H1 (cell line): ENCODE data around the gene DIP2C. TPM values are rescaled to one million over a fixed set of nuclear protein-coding genes. Genes with fewer than 3 reads are reported as not detected.

Experiments used
- CTCF ChIA-PET: fragments of 300-600 bp; sonication (Branson Sonifier 250); formaldehyde crosslinking; loops from one replicate; lab custom pipeline; 2021; ENCODE audit not compliant: partially characterized antibody; lab: Charles Lee
- POLR2A ChIA-PET: fragments of 300-600 bp; sonication (Branson Sonifier 250); formaldehyde crosslinking; loops from one replicate; lab custom pipeline; 2021; ENCODE audit warnings: inconsistent platforms; ENCODE audit not compliant: partially characterized antibody; lab: Charles Lee
- DNase-seq, 2 experiments: peaks; one replicate each; pipeline versions ENCODE4 v3.0.0 to v3.0.0-alpha.2; 2010 to 2022; ENCODE audit warnings: low spot score in 2 of 2, low read depth in 1 of 2, mixed read lengths in 1 of 2
- FAIRE-seq: peaks from 2 replicates; lab custom pipeline; 2011; peaks lifted over from hg19 to GRCh38; lab: Jason Lieb, UNC
- H2AFZ ChIP-seq: 2 replicates; pipeline ENCODE4 v1.8.1; 2012; ENCODE audit warnings: low read length, inconsistent platforms
- H2AK5ac ChIP-seq: 2 replicates; pipeline ENCODE4 v1.6.1; 2013; ENCODE audit warnings: low read depth, low read length
- H2BK120ac ChIP-seq: replicated peaks from 2 replicates; pipeline ENCODE3; 2013; ENCODE audit warnings: low read depth, low read length, inconsistent platforms
- H2BK12ac ChIP-seq: 2 replicates; pipeline ENCODE4 v1.6.1; 2013; ENCODE audit warnings: low read depth, low read length
- H2BK15ac ChIP-seq: 2 replicates; pipeline ENCODE4 v1.6.1; 2013; ENCODE audit warnings: low read length
- H2BK20ac ChIP-seq: 2 replicates; pipeline ENCODE4 v1.6.1; 2013; ENCODE audit warnings: low read length
- H2BK5ac ChIP-seq: 2 replicates; pipeline ENCODE4 v1.6.1; 2013; ENCODE audit warnings: low read depth, low read length
- H3K14ac ChIP-seq: 2 replicates; pipeline ENCODE4 v1.6.1; 2013; ENCODE audit warnings: inconsistent platforms; ENCODE audit not compliant: insufficient read length
- H3K18ac ChIP-seq: 2 replicates; pipeline ENCODE4 v1.6.1; 2013; ENCODE audit warnings: low read length; ENCODE audit errors: extremely low read depth
- H3K23ac ChIP-seq: 2 replicates; pipeline ENCODE4 v1.6.1; 2013; ENCODE audit warnings: inconsistent platforms; ENCODE audit not compliant: insufficient read length
- H3K23me2 ChIP-seq: 2 replicates; pipeline ENCODE4 v1.6.1; 2013; ENCODE audit warnings: low read depth, low read length
- H3K27ac ChIP-seq: 2 replicates; pipeline ENCODE4 v1.6.1; 2011; ENCODE audit warnings: low read depth, low read length, inconsistent platforms
- H3K27me3 ChIP-seq, 4 experiments: replicated peaks in 1 of 4; 1 replicate in 1 of 4; 2 replicates in 3 of 4; pipeline versions ENCODE4 v1.6.1 to v1.8.1; 2011 to 2013; ENCODE audit warnings: low read length in 3 of 4, mild to moderate bottlenecking in 3 of 4, inconsistent platforms in 2 of 4, mixed read lengths in 2 of 4, moderate library complexity in 1 of 4; ENCODE audit not compliant: control insufficient read depth in 3 of 4, insufficient read depth in 3 of 4; ENCODE audit errors: extremely low read depth in 1 of 4
- H3K36me3 ChIP-seq, 4 experiments: 2 replicates each; pipeline versions ENCODE4 v1.6.1 to v1.8.1; 2011 to 2013; ENCODE audit warnings: mild to moderate bottlenecking in 4 of 4, low read length in 3 of 4, moderate library complexity in 2 of 4, control low read depth in 1 of 4, inconsistent platforms in 1 of 4; ENCODE audit not compliant: insufficient read depth in 4 of 4, control insufficient read depth in 2 of 4
- H3K4ac ChIP-seq: replicated peaks from 2 replicates; pipeline ENCODE3; 2013; ENCODE audit warnings: low read length, low read depth, mixed read lengths, inconsistent platforms; ENCODE audit not compliant: insufficient read length
- H3K4me1 ChIP-seq, 4 experiments: replicated peaks in 1 of 4; 1 replicate in 1 of 4; 2 replicates in 3 of 4; pipeline versions ENCODE4 v1.6.1 to v1.8.1; 2011 to 2013; ENCODE audit warnings: low read length in 3 of 4, inconsistent platforms in 2 of 4, mixed read lengths in 1 of 4; ENCODE audit not compliant: insufficient read depth in 4 of 4, control insufficient read depth in 3 of 4
- H3K4me2 ChIP-seq, 2 experiments: 2 replicates each; pipeline versions ENCODE4 v1.6.1 to v1.8.1; 2011 to 2013; ENCODE audit warnings: low read depth in 2 of 2, low read length in 2 of 2, control low read depth in 1 of 2, inconsistent platforms in 1 of 2, mild to moderate bottlenecking in 1 of 2; ENCODE audit not compliant: insufficient read depth in 1 of 2
- H3K4me3 ChIP-seq, 4 experiments: fragments of 200-600, 300-600 bp in 1 of 4; sonication (generic), shearing (Covaris generic), sonication (Bioruptor Twin) in 1 of 4; 2 replicates each; pipeline versions ENCODE4 v1.5.1 to v1.8.1; 2011 to 2016; ENCODE audit warnings: low read length in 4 of 4, low read depth in 3 of 4, control low read depth in 2 of 4, inconsistent platforms in 2 of 4, mild to moderate bottlenecking in 2 of 4, mixed read lengths in 1 of 4, moderate library complexity in 1 of 4; ENCODE audit not compliant: insufficient read depth in 2 of 4; ENCODE audit errors: extremely low read depth in 1 of 4
- H3K56ac ChIP-seq: replicated peaks from 2 replicates; pipeline ENCODE3; 2013; ENCODE audit warnings: low read depth, mild to moderate bottlenecking, mixed read lengths, low read length, inconsistent platforms; ENCODE audit not compliant: insufficient read length
- H3K79me1 ChIP-seq: 2 replicates; pipeline ENCODE4 v1.6.1; 2013; ENCODE audit warnings: low read depth, low read length, control low read depth
- H3K79me2 ChIP-seq, 2 experiments: 2 replicates each; pipeline versions ENCODE4 v1.6.1 to v1.8.1; 2012 to 2013; ENCODE audit warnings: low read length in 2 of 2, mild to moderate bottlenecking in 2 of 2, inconsistent platforms in 1 of 2; ENCODE audit not compliant: insufficient read depth in 2 of 2, control insufficient read depth in 1 of 2
- H3K9ac ChIP-seq, 4 experiments: replicated peaks in 1 of 4; 1 replicate in 1 of 4; 2 replicates in 3 of 4; pipeline versions ENCODE4 v1.6.1 to v1.8.1; 2011 to 2013; ENCODE audit warnings: low read depth in 3 of 4, low read length in 3 of 4, control low read depth in 2 of 4, mild to moderate bottlenecking in 2 of 4, moderate library complexity in 2 of 4, inconsistent platforms in 1 of 4; ENCODE audit errors: extremely low read depth in 1 of 4
- H3K9me3 ChIP-seq, 2 experiments: 2 replicates each; pipeline versions ENCODE4 v1.6.1 to v1.8.1; 2012 to 2013; ENCODE audit warnings: mild to moderate bottlenecking in 2 of 2, moderate library complexity in 2 of 2, control low read depth in 1 of 2, inconsistent platforms in 1 of 2, low read depth in 1 of 2, low read length in 1 of 2, mixed read lengths in 1 of 2; ENCODE audit not compliant: insufficient read depth in 2 of 2
- H4K20me1 ChIP-seq, 2 experiments: replicated peaks in 1 of 2; 2 replicates each; pipeline versions ENCODE3 to v1.8.1; 2011 to 2013; ENCODE audit warnings: inconsistent platforms in 2 of 2, low read length in 2 of 2, mild to moderate bottlenecking in 1 of 2; ENCODE audit not compliant: insufficient read depth in 2 of 2, control insufficient read depth in 1 of 2
- H4K5ac ChIP-seq: 2 replicates; pipeline ENCODE4 v1.6.1; 2013; ENCODE audit warnings: low read length, low read depth, mixed read lengths, inconsistent platforms; ENCODE audit not compliant: insufficient read length
- H4K8ac ChIP-seq: 2 replicates; pipeline ENCODE4 v1.8.0; 2013; ENCODE audit warnings: mild to moderate bottlenecking, moderate library complexity, low read length, inconsistent platforms; ENCODE audit not compliant: insufficient read depth; ENCODE audit errors: extremely low read depth
- H4K91ac ChIP-seq: replicated peaks from 2 replicates; pipeline ENCODE3; 2013; ENCODE audit warnings: low read length, mixed read lengths, inconsistent platforms; ENCODE audit not compliant: insufficient read length
- CBX5 ChIP-seq: fragments of 300-800, 300-1000 bp; sonication (generic); IDR thresholded peaks from 2 replicates; pipeline ENCODE4 v1.7.1; 2016; ENCODE audit warnings: antibody characterized with exemption, low read length, low read depth
- CTBP2 ChIP-seq: IDR thresholded peaks from 2 replicates; pipeline ENCODE4 v1.7.0; 2011; ENCODE audit warnings: borderline replicate concordance, mild to moderate bottlenecking, moderate library complexity, mixed read lengths, low read length; ENCODE audit not compliant: insufficient read depth, insufficient read length
- CTCF ChIP-seq, 3 experiments: IDR thresholded peaks; 1 replicate in 2 of 3; 2 replicates in 1 of 3; pipeline versions ENCODE4 v1.5.1 to v1.6.1; 2011; ENCODE audit warnings: low read length in 3 of 3, mild to moderate bottlenecking in 3 of 3, inconsistent platforms in 2 of 3, low read depth in 1 of 3, moderate library complexity in 1 of 3; ENCODE audit not compliant: insufficient read depth in 1 of 3; ENCODE audit errors: control extremely low read depth in 1 of 3
- KDM5A ChIP-seq: fragments of 200-600 bp; IDR thresholded peaks from 2 replicates; pipeline ENCODE4 v1.7.1; 2012; ENCODE audit warnings: mild to moderate bottlenecking, low read length, inconsistent platforms, mixed read lengths
- NANOG ChIP-seq: IDR thresholded peaks from 2 replicates; pipeline ENCODE4 v1.6.1; 2011; ENCODE audit warnings: low read length, low read depth, mild to moderate bottlenecking, inconsistent platforms; ENCODE audit not compliant: insufficient read depth, poor library complexity, severe bottlenecking
- POU5F1 ChIP-seq: IDR thresholded peaks from 2 replicates; pipeline ENCODE4 v1.6.1; 2011; ENCODE audit warnings: low read depth, mild to moderate bottlenecking, low read length, moderate library complexity
- RBBP5 ChIP-seq: IDR thresholded peaks from 2 replicates; pipeline ENCODE4 v1.7.1; 2012; ENCODE audit warnings: low read depth, mild to moderate bottlenecking, inconsistent platforms, low read length, moderate library complexity, borderline replicate concordance
- SIRT6 ChIP-seq: IDR thresholded peaks from one replicate; pipeline ENCODE4 v1.7.1; 2012; ENCODE audit warnings: low read length, inconsistent platforms
- TCF12 ChIP-seq: IDR thresholded peaks from 2 replicates; pipeline ENCODE4 v1.6.1; 2011; ENCODE audit warnings: low read depth, mild to moderate bottlenecking, low read length
- WGBS, 2 experiments: shearing (Covaris generic) in 1 of 2; methylation state at CpG; one replicate each; pipeline versions ENCODE4 v1.1.6 to v1.1.7; 2013 to 2015; ENCODE audit warnings: low lambda C conversion rate in 2 of 2, mixed read lengths in 2 of 2, inconsistent platforms in 1 of 2, low coverage in 1 of 2, missing lambda C conversion rate in 1 of 2; ENCODE audit not compliant: insufficient replicate concordance in 2 of 2, insufficient coverage in 1 of 2, insufficient read length in 1 of 2; ENCODE audit errors: extremely low coverage in 1 of 2, missing lambda C conversion rate in 1 of 2; 5-methylcytosine and 5-hydroxymethylcytosine counted together
- polyA plus RNA-seq, 7 experiments: library from polyadenylated mRNA; depleted of rRNA in 3 of 7; stranded (reverse) in 5 of 7; unstranded in 2 of 7; fragments of >200 nt in 5 of 7; fragments of 200-250 nt in 2 of 7; gene quantifications; 1 replicate in 5 of 7; 2 replicates in 1 of 7; 4 replicates in 1 of 7; pipeline versions ENCODE4 v1.2.1 to v1.2.3, GENCODE V29; 2011 to 2013; ENCODE audit warnings: missing spikeins in 2 of 7, mixed read lengths in 2 of 7
- total RNA-seq: library from RNA; stranded (reverse); fragmentation: NEBNext Ultra II Directional; extraction: Animal tissue kit (Norgen Biotek cat#: 25700); gene quantifications from 2 replicates; pipeline ENCODE4 v1.2.1, GENCODE V29; 2021

DIP2C gene
- total and polyA plus RNA-seq, 2 of the 8 experiments (the other 6 are each of a cell fraction or from before 2014, with no cell fraction given), result 3.8 to 9.3 TPM

GRCh38 chr10:311901-312665 lies 377.4 kb downstream of the DIP2C start:
- WGBS, 2 experiments, result 91% methylated on average over 14 of the region's 14 CpGs; no CpG with 5 or more reads in 1 of the 2 experiments
- no peak for TF ChIP-seq CTCF (IDR thresholded peaks at IDR 0.05; ENCODE audit: control extremely low read depth in 1 of 3, insufficient read depth in 1 of 3, low read depth in 1 of 3, low read length in 3 of 3)
- no peak for TF ChIP-seq CTBP2
- no peak for TF ChIP-seq POU5F1
- TF ChIP-seq CBX5, result no peak
- no peak for TF ChIP-seq SIRT6
- TF ChIP-seq TCF12, result no peak
- TF ChIP-seq NANOG, result no peak
- no peak for TF ChIP-seq RBBP5
- TF ChIP-seq KDM5A, result no peak

More at GRCh38 chr10:311901-312665, 377.4 kb downstream of the DIP2C start:
- no peaks in the 10 kb centered on the region for H3K79me1 ChIP-seq
- H3K14ac ChIP-seq, result no peak overlapping the region
- H3K4me1 ChIP-seq, result peaks cover 0 to 2% (median 1%) of the 10 kb centered on the region in 4 experiments; a peak in 5 of 7 replicates
- H3K4ac ChIP-seq, result no peak overlapping the region
- no peaks in the 10 kb centered on the region for H3K79me2 ChIP-seq
- no peak overlapping the region for H3K23ac ChIP-seq
- DNase-seq (no peak), FAIRE-seq (no peak)
- H3K9ac ChIP-seq, result no peak overlapping the region
- H4K20me1 ChIP-seq, result no peaks in the 10 kb centered on the region
- H2BK5ac ChIP-seq, result no peak overlapping the region
- H3K9me3 ChIP-seq, result no peaks in the 10 kb centered on the region
- ChIA-PET CTCF (interaction anchor here (0.6 kb wide), 1 partner anchor 55 kb away, joined by 3 read pairs; no protein-coding TSS in a partner anchor), POLR2A (no interaction called here)
- H2AK5ac ChIP-seq, result no peak overlapping the region
- H3K56ac ChIP-seq, result no peak overlapping the region
- no peak overlapping the region for H3K4me2 ChIP-seq
- 0 out of 8 replicates have a peak, but pooled peaks cover 0 to under 1% (median 0%) of the 10 kb centered on the region in 4 experiments for H3K36me3 ChIP-seq
- no peak overlapping the region for H3K27ac ChIP-seq
- no peak overlapping the region for H2BK120ac ChIP-seq
- H4K8ac ChIP-seq, result no peak overlapping the region
- H3K18ac ChIP-seq, result no peak overlapping the region
- H4K5ac ChIP-seq, result no peak overlapping the region
- no peak overlapping the region for H2BK20ac ChIP-seq
- no peaks in the 10 kb centered on the region for H3K27me3 ChIP-seq
- H3K23me2 ChIP-seq, result no peaks in the 10 kb centered on the region
- no peak overlapping the region for H3K4me3 ChIP-seq
- H2BK12ac ChIP-seq, result no peak overlapping the region
- no peak overlapping the region for H2BK15ac ChIP-seq
- no peak overlapping the region for H4K91ac ChIP-seq
- no peak overlapping the region for H2AFZ ChIP-seq
